8988T (cell line): Measurements from ENCODE around the gene EEF2K.
"Not testable (repeated sequence)": the region's sequence is repeated elsewhere in the genome, so short reads cannot be mapped to it uniquely, and the experiment has no call there.

Experiments
- DNase-seq: peaks from one replicate; pipeline ENCODE4 v3.0.0; 2011

The EEF2K gene

GRCh38 chr16:22206013-22206841 lies at the start of gene EEF2K:
Gene EEF2K (plus strand): TSS chr16:22206278. CDS start chr16:22225730, 19,452 bp downstream.
- DNase-seq: peak; percentile 85

GRCh38 chr16:22161401-22161800 lies 44.7 kb upstream of the EEF2K start:
- no peak for DNase-seq

GRCh38 chr16:22161999-22162655 lies 44.0 kb upstream of the EEF2K start, which contains the start of gene SDR42E2:
Gene SDR42E2 (plus strand): TSS chr16:22162506. CDS start chr16:22165583, 3,077 bp downstream.
- DNase-seq: no peak

GRCh38 chr16:22162656-22163009 lies 43.4 kb upstream of the EEF2K start:
- DNase-seq: no peak

GRCh38 chr16:22163806-22164205 lies 42.3 kb upstream of the EEF2K start:
- DNase-seq: no peak

GRCh38 chr16:22164482-22164881 lies 41.6 kb upstream of the EEF2K start:
- DNase-seq: no peak

GRCh38 chr16:22165508-22166285 lies 40.4 kb upstream of the EEF2K start:
- DNase-seq: no peak

- no peak for DNase-seq
These were observed 34.1 kb upstream of the EEF2K start for GRCh38 chr16:22171953-22172352.

- not testable (repeated sequence) for DNase-seq
These were observed 33.4 kb upstream of the EEF2K start for GRCh38 chr16:22172642-22173041.

- DNase-seq: no peak
These were observed 31.4 kb upstream of the EEF2K start for GRCh38 chr16:22174642-22175041.

- no peak for DNase-seq
These were observed 27.8 kb upstream of the EEF2K start for GRCh38 chr16:22177968-22178930.

- no peak for DNase-seq
These were observed 24.7 kb upstream of the EEF2K start for GRCh38 chr16:22181426-22181825.

- DNase-seq: no peak
These were observed 24.2 kb upstream of the EEF2K start for GRCh38 chr16:22181843-22182242.

GRCh38 chr16:22183335-22183734 lies 22.7 kb upstream of the EEF2K start:
- no peak for DNase-seq

- DNase-seq: no peak
These were observed 22.0 kb upstream of the EEF2K start for GRCh38 chr16:22183901-22184614.

GRCh38 chr16:22184615-22184968 lies 21.5 kb upstream of the EEF2K start:
- DNase-seq: no peak

GRCh38 chr16:22186517-22186916 lies 19.6 kb upstream of the EEF2K start:
- DNase-seq: no peak

GRCh38 chr16:22188267-22188594 lies 17.8 kb upstream of the EEF2K start:
- DNase-seq: no peak

- DNase-seq: no peak
These were observed 17.3 kb upstream of the EEF2K start for GRCh38 chr16:22188595-22189442.

- no peak for DNase-seq
These were observed 16.5 kb upstream of the EEF2K start for GRCh38 chr16:22189473-22190080.
